ENCODE results near the gene C19orf53. TPM values are rescaled to one million over a fixed set of nuclear protein-coding genes. Genes with fewer than 3 reads are reported as not detected.
A peak's percentile ranks its signal among the peaks of the same experiment; 100 is the strongest.

Gene C19orf53
- 68.0 TPM for total RNA-seq
- long read RNA-seq, transcript C19orf53-202 (3 exons, 873 nt), result major isoform, 74 of 76 reads
- long read RNA-seq, partial matches to known transcripts, result 0 of 76 reads
- long read RNA-seq, other reads (novel, unspliced or antisense), result 0 of 76 reads

DNA sequence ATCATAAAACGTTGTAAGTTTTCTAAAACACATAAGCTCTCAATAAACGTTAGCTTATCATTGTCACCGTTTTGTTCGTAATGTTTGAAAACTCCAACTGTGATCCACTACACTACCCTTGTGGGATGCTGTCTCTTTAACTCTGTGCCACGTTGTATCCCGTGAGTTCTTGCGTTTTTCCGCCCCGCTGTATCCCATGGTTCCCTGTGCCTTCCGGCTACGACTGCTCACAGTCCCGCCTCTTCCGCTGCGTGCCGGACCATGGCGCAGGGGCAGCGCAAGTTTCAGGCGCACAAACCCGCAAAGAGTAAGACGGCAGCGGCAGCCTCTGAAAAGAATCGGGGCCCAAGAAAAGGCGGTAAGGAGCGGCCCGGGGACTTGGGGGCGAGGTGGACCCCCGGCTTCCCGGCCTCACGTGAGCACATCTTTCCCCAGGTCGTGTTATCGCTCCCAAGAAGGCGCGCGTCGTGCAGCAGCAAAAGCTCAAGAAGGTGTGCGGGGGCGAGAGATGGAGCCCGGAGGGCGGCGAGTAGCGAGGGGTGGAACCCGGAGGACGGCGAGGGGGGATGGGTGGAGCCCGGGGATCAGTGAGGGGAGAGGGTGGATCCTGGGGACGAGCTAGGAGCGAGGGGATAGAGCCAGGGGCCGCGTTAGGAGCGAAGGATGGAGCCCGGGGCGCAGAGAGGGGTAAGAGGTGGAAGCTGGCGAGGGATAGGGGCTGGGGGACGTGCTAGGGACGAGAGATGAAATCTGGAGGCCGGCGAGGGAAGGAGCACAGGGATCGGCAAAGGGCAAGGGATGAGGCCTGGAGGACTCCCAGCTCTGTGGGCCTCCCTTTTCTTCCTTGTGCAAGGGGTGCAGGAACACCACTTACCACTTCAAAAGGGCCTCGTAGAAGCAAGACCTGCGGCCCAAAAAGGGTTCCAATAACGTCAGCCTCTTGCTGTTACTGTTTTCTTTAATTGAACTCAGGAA, at the start of gene C19orf53:
Gene C19orf53, plus strand, starts transcription at position 240 of the 975 bp plus-strand sequence. Its CDS starts 22 bp downstream, at position 262.
- peaks cover 21% of the 10 kb centered on the region for H3K4me1 ChIP-seq
- DNase-seq (peak; percentile 93), ATAC-seq (peak; percentile 98 to 99)
- peak within 1 kb of the TSS; percentile 88 for H3K27ac ChIP-seq
- TF ChIP-seq CTCF (IDR thresholded peaks at IDR 0.05), result no peak
- H3K36me3 ChIP-seq, result peaks cover 55% of the 10 kb centered on the region
- H3K9me3 ChIP-seq, result no peaks in the 10 kb centered on the region
- no peaks in the 10 kb centered on the region for H3K27me3 ChIP-seq (ENCODE audit: low read depth)
- H3K4me3 ChIP-seq, result peak within 1 kb of the TSS; percentile 80
- intact Hi-C loops (cut with DNase I), result no loop called here

GRCh38 chr19:13726323-13726722, 47.9 kb upstream of the C19orf53 start:
- TF ChIP-seq CTCF (IDR thresholded peaks at IDR 0.05), result no peak
- H3K4me1 ChIP-seq, result peaks cover 11% of the 10 kb centered on the region
- H3K27me3 ChIP-seq (ENCODE audit: low read depth), result no peaks in the 10 kb centered on the region
- H3K36me3 ChIP-seq, result no peaks in the 10 kb centered on the region
- intact Hi-C loops (cut with DNase I), result no loop called here
- ATAC-seq (no peak), DNase-seq (no peak)
- H3K27ac ChIP-seq, result no peak overlapping the region
- no peaks in the 10 kb centered on the region for H3K9me3 ChIP-seq
- H3K4me3 ChIP-seq, result no peak overlapping the region

GRCh38 chr19:13727798-13728197, 46.5 kb upstream of the C19orf53 start:
- Histone ChIP-seq H3K9me3 (no peaks in the 10 kb centered on the region), H3K4me3 (no peak overlapping the region), H3K27me3 (ENCODE audit: low read depth) (no peaks in the 10 kb centered on the region), H3K4me1 (peaks cover 19% of the 10 kb centered on the region), H3K36me3 (no peaks in the 10 kb centered on the region), H3K27ac (no peak overlapping the region)
- no peak for TF ChIP-seq CTCF (IDR thresholded peaks at IDR 0.05)
- intact Hi-C loops (cut with DNase I), result no loop called here
- DNase-seq (no peak), ATAC-seq (no peak)

DNA sequence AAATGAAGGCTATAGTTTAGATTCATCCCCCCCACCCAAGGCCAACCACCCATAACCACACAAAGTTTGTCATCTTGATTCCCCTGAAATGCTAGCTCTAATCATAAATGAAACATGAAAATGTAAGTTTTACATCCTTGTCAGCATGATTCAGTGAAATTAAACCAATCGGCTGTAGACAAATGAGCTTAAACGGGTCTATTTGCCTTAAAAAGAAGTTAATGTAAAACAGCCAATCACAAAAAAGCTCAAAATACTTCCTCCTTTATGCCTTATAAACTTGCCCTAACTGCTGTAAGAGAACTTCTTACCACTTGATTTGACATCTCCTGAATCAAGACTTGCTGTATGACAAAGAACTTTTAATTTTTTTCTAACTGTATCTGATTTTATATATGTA, 44.4 kb upstream of the C19orf53 start:
- Histone ChIP-seq H3K4me1 (peaks cover 19% of the 10 kb centered on the region), H3K4me3 (no peak overlapping the region), H3K27me3 (ENCODE audit: low read depth) (no peaks in the 10 kb centered on the region), H3K27ac (no peak overlapping the region), H3K36me3 (no peaks in the 10 kb centered on the region), H3K9me3 (no peaks in the 10 kb centered on the region)
- TF ChIP-seq CTCF (IDR thresholded peaks at IDR 0.05), result no peak
- intact Hi-C loops (cut with DNase I), result no loop called here
- DNase-seq (no peak), ATAC-seq (no peak)

- H3K36me3 ChIP-seq, result no peaks in the 10 kb centered on the region
- H3K9me3 ChIP-seq, result no peaks in the 10 kb centered on the region
- ATAC-seq, result peak; percentile 99 to 100
- H3K27me3 ChIP-seq (ENCODE audit: low read depth), result no peaks in the 10 kb centered on the region
- peak overlapping the region; percentile 69 for H3K4me3 ChIP-seq
- intact Hi-C loops (cut with DNase I), result no loop called here
- peak overlapping the region; percentile 84 for H3K27ac ChIP-seq
- H3K4me1 ChIP-seq, result peaks cover 19% of the 10 kb centered on the region
- peak; percentile 97 for DNase-seq
- no peak for TF ChIP-seq CTCF (IDR thresholded peaks at IDR 0.05)
Observed at GRCh38 chr19:13731147-13731964, 42.9 kb upstream of the C19orf53 start.
